ENCODE results near the gene ELMO3. TPM values are rescaled to one million over a fixed set of nuclear protein-coding genes. Genes with fewer than 3 reads are reported as not detected.
A peak's percentile ranks its signal among the peaks of the same experiment; 100 is the strongest.

Gene ELMO3
- total and polyA plus RNA-seq, 2 of the 13 experiments (the other 11 are each of a cell fraction or from before 2014, with no cell fraction given): 2.6 to 4.0 TPM

- TF ChIP-seq NR0B2 (CRISPR knock-in tag; IDR thresholded peaks at IDR 0.05) (peak; percentile 90; the same call in 1 of the 2 replicates), SKI (IDR thresholded peaks at IDR 0.05; ENCODE audit: partially characterized antibody) (peak; percentile 62), AHR (CRISPR knock-in tag; IDR thresholded peaks at IDR 0.05) (no peak), ETV6 (CRISPR knock-in tag; conservative IDR thresholded peaks at IDR 0.05) (0 out of 2 replicates have a peak, but pooled peaks have one; percentile 35), ZNF329 (CRISPR knock-in tag; IDR thresholded peaks at IDR 0.05; ENCODE audit: low read depth) (0 out of 2 replicates have a peak, but pooled peaks have one; percentile 34), ZNF34 (CRISPR knock-in tag; IDR thresholded peaks at IDR 0.05; ENCODE audit: borderline replicate concordance) (peak; percentile 70; the same call in 1 of the 2 replicates), ZNF33A (CRISPR knock-in tag; IDR thresholded peaks at IDR 0.05; ENCODE audit: borderline replicate concordance) (no peak), RAD21 (CRISPR knock-in tag; IDR thresholded peaks at IDR 0.05) (peak; percentile 100), ZNF678 (CRISPR knock-in tag; IDR thresholded peaks at IDR 0.05) (no peak), RBM39 (IDR thresholded peaks at IDR 0.05; ENCODE audit: low read depth, low read length, poor library complexity, severe bottlenecking) (no peak), EZH2 (conservative IDR thresholded peaks at IDR 0.05; ENCODE audit: low read depth, low read length) (no peak), ZNF572 (CRISPR knock-in tag; IDR thresholded peaks at IDR 0.05) (0 out of 2 replicates have a peak, but pooled peaks have one; percentile 30), REL (CRISPR knock-in tag; conservative IDR thresholded peaks at IDR 0.05) (no peak), PAWR (CRISPR knock-in tag; IDR thresholded peaks at IDR 0.05; ENCODE audit: borderline replicate concordance) (peak; percentile 84; the same call in 1 of the 2 replicates), ZBTB42 (CRISPR knock-in tag; IDR thresholded peaks at IDR 0.05) (0 out of 2 replicates have a peak, but pooled peaks have one; percentile 44), ZNF557 (CRISPR knock-in tag; IDR thresholded peaks at IDR 0.05) (0 out of 2 replicates have a peak, but pooled peaks have one; percentile 46), CEBPG (CRISPR knock-in tag; IDR thresholded peaks at IDR 0.05) (no peak; the same call in 1 of the 2 replicates), RFX5 (IDR thresholded peaks at IDR 0.05; ENCODE audit: low read depth, low read length) (0 out of 2 replicates have a peak, but pooled peaks have one; percentile 25), IKZF5 (CRISPR knock-in tag; IDR thresholded peaks at IDR 0.05) (no peak), ZMAT3 (CRISPR knock-in tag; conservative IDR thresholded peaks at IDR 0.05) (no peak)
- TF ChIP-seq, protein P1, sequence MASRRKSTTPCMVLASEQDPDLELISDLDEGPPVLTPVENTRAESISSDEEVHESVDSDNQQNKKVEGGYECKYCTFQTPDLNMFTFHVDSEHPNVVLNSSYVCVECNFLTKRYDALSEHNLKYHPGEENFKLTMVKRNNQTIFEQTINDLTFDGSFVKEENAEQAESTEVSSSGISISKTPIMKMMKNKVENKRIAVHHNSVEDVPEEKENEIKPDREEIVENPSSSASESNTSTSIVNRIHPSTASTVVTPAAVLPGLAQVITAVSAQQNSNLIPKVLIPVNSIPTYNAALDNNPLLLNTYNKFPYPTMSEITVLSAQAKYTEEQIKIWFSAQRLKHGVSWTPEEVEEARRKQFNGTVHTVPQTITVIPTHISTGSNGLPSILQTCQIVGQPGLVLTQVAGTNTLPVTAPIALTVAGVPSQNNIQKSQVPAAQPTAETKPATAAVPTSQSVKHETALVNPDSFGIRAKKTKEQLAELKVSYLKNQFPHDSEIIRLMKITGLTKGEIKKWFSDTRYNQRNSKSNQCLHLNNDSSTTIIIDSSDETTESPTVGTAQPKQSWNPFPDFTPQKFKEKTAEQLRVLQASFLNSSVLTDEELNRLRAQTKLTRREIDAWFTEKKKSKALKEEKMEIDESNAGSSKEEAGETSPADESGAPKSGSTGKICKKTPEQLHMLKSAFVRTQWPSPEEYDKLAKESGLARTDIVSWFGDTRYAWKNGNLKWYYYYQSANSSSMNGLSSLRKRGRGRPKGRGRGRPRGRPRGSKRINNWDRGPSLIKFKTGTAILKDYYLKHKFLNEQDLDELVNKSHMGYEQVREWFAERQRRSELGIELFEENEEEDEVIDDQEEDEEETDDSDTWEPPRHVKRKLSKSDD (CRISPR knock-in tag; IDR thresholded peaks at IDR 0.05; ENCODE audit: low read depth): peak; percentile 81; the same call in 1 of the 2 replicates
- TF ChIP-seq, protein P2, sequence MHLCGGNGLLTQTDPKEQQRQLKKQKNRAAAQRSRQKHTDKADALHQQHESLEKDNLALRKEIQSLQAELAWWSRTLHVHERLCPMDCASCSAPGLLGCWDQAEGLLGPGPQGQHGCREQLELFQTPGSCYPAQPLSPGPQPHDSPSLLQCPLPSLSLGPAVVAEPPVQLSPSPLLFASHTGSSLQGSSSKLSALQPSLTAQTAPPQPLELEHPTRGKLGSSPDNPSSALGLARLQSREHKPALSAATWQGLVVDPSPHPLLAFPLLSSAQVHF (CRISPR knock-in tag; IDR thresholded peaks at IDR 0.05): no peak
- TF ChIP-seq, protein P3, sequence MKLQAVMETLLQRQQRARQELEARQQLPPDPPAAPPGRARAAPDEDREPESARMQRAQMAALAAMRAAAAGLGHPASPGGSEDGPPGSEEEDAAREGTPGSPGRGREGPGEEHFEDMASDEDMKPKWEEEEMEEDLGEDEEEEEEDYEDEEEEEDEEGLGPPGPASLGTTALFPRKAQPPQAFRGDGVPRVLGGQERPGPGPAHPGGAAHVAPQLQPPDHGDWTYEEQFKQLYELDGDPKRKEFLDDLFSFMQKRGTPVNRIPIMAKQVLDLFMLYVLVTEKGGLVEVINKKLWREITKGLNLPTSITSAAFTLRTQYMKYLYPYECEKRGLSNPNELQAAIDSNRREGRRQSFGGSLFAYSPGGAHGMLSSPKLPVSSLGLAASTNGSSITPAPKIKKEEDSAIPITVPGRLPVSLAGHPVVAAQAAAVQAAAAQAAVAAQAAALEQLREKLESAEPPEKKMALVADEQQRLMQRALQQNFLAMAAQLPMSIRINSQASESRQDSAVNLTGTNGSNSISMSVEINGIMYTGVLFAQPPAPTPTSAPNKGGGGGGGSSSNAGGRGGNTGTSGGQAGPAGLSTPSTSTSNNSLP (IDR thresholded peaks at IDR 0.05; ENCODE audit: low read depth, low read length): no peak
These were observed 43.4 kb upstream of the ELMO3 start (continued) for GRCh38 chr16:67155295-67156142.

Data from HepG2 (cell line).